Urothelium cell line (cell line): ENCODE results near the gene DOK5.

Source experiments
- DNase-seq: peaks from one replicate; pipeline ENCODE4 v3.0.0; 2011; ENCODE audit warnings: low spot score, mixed read lengths
- FAIRE-seq: peaks from 2 replicates; lab custom pipeline; 2011; peaks lifted over from hg19 to GRCh38; lab: Jason Lieb, UNC

The DOK5 gene

GRCh38 chr20:54680872-54681619 lies 205.7 kb downstream of the DOK5 start:
- no peak for FAIRE-seq
- peak; percentile 62 for DNase-seq

- DNase-seq (no peak), FAIRE-seq (no peak)
Measured at GRCh38 chr20:54681869-54682268, 206.5 kb downstream of the DOK5 start.

DNA sequence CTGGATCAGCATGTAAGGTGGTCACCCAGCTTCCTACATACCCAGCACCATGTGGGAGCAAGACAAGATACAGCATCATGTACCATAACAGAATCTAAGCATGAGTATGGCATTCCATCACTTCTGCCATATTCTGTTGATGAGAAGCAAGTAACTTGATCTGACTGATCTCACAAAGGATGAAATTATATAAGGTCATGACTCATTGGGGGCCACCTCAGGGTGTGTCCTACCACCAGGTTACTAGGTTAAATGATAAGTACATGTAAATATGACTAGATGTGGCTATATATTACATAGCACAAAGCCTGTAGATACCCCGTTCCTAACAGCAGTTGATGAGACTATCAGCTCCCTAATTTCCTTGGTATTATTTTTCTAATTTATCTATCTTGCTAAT lies 213.1 kb downstream of the DOK5 start:
- no peak for DNase-seq
- no peak for FAIRE-seq

DNA sequence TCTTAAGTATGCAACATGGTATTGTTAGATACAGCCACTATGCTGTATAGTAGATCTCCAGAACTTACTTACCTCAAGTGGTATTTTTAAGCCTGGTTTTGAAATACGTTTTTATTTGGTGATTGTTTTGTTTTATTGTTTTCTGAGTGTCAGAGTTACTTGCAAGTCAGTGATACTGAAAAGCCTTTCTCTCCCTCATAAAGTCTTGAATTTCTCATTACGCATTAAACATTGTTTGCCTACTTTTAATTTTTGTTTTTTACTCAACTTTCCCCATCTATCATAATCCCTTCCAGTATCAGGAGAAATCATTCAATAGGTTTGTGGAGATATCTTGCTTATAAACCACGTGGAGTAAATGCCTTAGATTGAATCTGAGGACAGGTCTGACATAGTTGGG lies 214.9 kb downstream of the DOK5 start:
- DNase-seq (no peak), FAIRE-seq (no peak)

DNA sequence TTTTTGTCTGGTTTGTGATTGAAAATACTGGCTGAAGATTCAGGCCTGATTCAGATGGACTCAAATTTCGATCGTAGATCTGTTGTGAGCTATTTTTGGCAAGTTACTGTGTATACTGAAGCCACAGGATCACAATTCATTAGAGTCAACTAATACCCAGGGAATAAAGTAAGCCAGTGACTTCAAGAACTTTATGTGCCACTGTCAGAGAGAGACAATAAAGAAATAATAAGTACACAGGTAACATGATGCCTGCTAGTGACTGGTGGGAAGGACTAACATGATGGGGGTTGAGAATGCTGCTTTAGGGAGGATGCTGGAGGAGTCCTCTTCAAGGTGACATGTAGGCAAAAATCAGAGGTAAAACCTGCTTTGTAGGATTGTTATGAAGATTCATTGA lies 215.9 kb downstream of the DOK5 start:
- peak; percentile 42 for FAIRE-seq

GRCh38 chr20:54692168-54692887 lies 216.9 kb downstream of the DOK5 start:
- DNase-seq (no peak), FAIRE-seq (no peak)

More for the DNA sequence above, 215.9 kb downstream of the DOK5 start:
- no peak for DNase-seq

DNA sequence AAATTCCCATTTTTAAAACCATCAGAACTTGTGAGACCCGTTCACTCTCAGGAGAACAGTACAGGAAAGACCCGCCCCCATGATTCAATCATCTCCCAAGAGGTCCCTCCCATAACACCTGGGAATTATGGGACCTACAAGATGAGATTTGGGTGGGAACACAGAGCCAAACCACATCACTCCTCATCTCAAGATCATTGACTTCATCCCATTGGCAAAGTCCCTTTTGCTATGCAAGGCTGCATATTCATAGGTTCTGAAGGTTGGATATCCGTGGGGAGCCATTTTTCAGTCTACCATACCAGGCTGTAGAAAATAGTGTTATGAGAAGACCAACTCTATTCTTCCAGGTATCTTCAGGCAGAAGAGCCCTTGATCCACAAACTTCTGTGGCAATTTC lies 219.1 kb downstream of the DOK5 start:
- no peak for FAIRE-seq
- DNase-seq, result no peak

- no peak for DNase-seq
- no peak for FAIRE-seq
Measured at GRCh38 chr20:54698373-54698772, 223.0 kb downstream of the DOK5 start.
